IMR-90 (cell line): ENCODE measurements around the gene CASP7.

Experiments used
- BHLHE40 ChIP-seq: fragments of 150-350 bp; IDR thresholded peaks from 2 replicates; pipeline ENCODE4 v1.6.1; 2016; ENCODE audit warnings: mild to moderate bottlenecking, low read depth, low read length
- CTCF ChIP-seq: conservative IDR thresholded peaks from 2 replicates; pipeline ENCODE4 v1.5.1; 2012; ENCODE audit warnings: mild to moderate bottlenecking, low read depth, low read length, improper control_type of control experiment
- POLR2A ChIP-seq: IDR thresholded peaks from 2 replicates; pipeline ENCODE4 v1.6.1; 2012; ENCODE audit warnings: mild to moderate bottlenecking, low read depth, low read length
- RFX5 ChIP-seq: IDR thresholded peaks from 2 replicates; pipeline ENCODE4 v1.8.0; 2012; ENCODE audit warnings: low read depth, mild to moderate bottlenecking, low read length, moderate library complexity

- TF ChIP-seq POLR2A = no peak
- no peak for TF ChIP-seq BHLHE40
- TF ChIP-seq CTCF = no peak
- no peak for TF ChIP-seq RFX5
Measured at GRCh38 chr10:113762083-113762482, 82.4 kb downstream of the CASP7 start.
